ENCODE results near the gene PPP5C.

DNA sequence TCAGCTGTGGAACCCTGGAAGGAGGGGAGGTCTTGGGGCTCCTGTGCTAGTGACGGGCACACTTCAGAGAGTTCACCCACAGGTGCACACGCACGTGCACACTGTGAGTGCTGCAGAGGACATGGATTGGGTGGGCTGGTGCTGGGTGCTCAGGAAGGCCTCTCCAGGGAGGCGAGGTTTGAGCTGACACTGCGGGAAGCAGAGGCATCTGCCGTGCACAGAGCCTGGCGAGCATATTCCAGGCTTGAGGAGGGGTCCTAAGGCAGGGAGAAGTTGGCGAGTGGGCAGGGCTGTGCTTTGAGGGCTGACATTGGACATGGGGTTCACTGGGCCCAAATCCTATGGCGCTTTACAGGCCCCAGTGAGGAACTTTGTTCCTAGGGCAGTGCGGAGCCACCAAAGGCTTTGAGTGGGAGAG, 40.8 kb downstream of the PPP5C start:
- TF ChIP-seq GATA2 (IDR thresholded peaks at IDR 0.05; ENCODE audit: low read depth, low read length) (no peak), GATA3 (IDR thresholded peaks at IDR 0.05; ENCODE audit: low read depth, low read length) (no peak)
